ENCODE results near the gene LNP1.

DNA sequence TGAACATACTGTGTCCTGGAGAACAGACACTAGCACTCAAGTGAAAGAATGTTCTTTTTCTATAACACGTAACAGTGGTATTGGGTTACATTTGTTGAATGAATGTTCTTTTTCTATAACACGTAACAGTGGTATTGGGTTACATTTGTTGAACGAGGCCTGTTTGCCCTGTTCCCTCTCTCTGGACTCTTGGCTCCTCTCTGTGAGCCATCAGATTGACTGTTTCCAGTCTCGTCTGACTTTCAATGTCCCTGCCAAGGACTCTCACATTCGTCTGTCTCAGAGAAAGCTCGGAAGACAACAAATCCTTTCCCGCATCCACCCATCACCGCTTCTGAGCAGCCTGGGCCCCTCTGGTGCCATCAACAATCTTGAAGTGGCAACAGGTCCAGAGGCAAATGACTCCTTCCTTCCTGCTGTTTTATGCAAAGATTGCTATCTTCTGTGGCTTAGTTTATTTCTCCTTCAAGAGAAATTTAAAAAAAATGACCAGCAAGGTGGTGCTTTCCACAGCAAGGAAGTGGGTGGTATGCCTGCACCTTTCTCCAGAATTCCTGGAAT lies 99.1 kb downstream of the LNP1 start:
- TF ChIP-seq, protein P1, sequence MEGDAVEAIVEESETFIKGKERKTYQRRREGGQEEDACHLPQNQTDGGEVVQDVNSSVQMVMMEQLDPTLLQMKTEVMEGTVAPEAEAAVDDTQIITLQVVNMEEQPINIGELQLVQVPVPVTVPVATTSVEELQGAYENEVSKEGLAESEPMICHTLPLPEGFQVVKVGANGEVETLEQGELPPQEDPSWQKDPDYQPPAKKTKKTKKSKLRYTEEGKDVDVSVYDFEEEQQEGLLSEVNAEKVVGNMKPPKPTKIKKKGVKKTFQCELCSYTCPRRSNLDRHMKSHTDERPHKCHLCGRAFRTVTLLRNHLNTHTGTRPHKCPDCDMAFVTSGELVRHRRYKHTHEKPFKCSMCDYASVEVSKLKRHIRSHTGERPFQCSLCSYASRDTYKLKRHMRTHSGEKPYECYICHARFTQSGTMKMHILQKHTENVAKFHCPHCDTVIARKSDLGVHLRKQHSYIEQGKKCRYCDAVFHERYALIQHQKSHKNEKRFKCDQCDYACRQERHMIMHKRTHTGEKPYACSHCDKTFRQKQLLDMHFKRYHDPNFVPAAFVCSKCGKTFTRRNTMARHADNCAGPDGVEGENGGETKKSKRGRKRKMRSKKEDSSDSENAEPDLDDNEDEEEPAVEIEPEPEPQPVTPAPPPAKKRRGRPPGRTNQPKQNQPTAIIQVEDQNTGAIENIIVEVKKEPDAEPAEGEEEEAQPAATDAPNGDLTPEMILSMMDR (IDR thresholded peaks at IDR 0.05), result no peak
- TF ChIP-seq, protein P2, sequence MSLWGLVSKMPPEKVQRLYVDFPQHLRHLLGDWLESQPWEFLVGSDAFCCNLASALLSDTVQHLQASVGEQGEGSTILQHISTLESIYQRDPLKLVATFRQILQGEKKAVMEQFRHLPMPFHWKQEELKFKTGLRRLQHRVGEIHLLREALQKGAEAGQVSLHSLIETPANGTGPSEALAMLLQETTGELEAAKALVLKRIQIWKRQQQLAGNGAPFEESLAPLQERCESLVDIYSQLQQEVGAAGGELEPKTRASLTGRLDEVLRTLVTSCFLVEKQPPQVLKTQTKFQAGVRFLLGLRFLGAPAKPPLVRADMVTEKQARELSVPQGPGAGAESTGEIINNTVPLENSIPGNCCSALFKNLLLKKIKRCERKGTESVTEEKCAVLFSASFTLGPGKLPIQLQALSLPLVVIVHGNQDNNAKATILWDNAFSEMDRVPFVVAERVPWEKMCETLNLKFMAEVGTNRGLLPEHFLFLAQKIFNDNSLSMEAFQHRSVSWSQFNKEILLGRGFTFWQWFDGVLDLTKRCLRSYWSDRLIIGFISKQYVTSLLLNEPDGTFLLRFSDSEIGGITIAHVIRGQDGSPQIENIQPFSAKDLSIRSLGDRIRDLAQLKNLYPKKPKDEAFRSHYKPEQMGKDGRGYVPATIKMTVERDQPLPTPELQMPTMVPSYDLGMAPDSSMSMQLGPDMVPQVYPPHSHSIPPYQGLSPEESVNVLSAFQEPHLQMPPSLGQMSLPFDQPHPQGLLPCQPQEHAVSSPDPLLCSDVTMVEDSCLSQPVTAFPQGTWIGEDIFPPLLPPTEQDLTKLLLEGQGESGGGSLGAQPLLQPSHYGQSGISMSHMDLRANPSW (CRISPR knock-in tag; conservative IDR thresholded peaks at IDR 0.05; ENCODE audit: low read depth), result no peak
- TF ChIP-seq, protein P3, sequence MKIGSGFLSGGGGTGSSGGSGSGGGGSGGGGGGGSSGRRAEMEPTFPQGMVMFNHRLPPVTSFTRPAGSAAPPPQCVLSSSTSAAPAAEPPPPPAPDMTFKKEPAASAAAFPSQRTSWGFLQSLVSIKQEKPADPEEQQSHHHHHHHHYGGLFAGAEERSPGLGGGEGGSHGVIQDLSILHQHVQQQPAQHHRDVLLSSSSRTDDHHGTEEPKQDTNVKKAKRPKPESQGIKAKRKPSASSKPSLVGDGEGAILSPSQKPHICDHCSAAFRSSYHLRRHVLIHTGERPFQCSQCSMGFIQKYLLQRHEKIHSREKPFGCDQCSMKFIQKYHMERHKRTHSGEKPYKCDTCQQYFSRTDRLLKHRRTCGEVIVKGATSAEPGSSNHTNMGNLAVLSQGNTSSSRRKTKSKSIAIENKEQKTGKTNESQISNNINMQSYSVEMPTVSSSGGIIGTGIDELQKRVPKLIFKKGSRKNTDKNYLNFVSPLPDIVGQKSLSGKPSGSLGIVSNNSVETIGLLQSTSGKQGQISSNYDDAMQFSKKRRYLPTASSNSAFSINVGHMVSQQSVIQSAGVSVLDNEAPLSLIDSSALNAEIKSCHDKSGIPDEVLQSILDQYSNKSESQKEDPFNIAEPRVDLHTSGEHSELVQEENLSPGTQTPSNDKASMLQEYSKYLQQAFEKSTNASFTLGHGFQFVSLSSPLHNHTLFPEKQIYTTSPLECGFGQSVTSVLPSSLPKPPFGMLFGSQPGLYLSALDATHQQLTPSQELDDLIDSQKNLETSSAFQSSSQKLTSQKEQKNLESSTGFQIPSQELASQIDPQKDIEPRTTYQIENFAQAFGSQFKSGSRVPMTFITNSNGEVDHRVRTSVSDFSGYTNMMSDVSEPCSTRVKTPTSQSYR (CRISPR knock-in tag; IDR thresholded peaks at IDR 0.05), result no peak
